Activated naive CD4-positive, alpha-beta T cell treated with anti-CD3 and anti-CD28 coated beads for 36 hours (primary cell): ENCODE measurements around the gene ZNF143. TPM values are rescaled to one million over a fixed set of nuclear protein-coding genes. Genes with fewer than 3 reads are reported as not detected.

Experiments used
- CTCF ChIA-PET: fragments of 350-600 bp; sonication (Branson Sonifier 250); formaldehyde crosslinking; loops from one replicate; lab custom pipeline; 2021; ENCODE audit warnings: antibody characterized with exemption; lab: Charles Lee
- DNase-seq: peaks from one replicate; pipeline ENCODE4 v3.0.0-alpha.2; 2020
- H3K27ac Mint-ChIP-seq: one replicate; pipeline ENCODE4 v1.8.0; 2021; ENCODE audit warnings: mild to moderate bottlenecking, mixed read lengths
- H3K27me3 Mint-ChIP-seq: one replicate; pipeline ENCODE4 v1.8.0; 2021; ENCODE audit warnings: low read depth, mixed read lengths
- H3K36me3 Mint-ChIP-seq: one replicate; pipeline ENCODE4 v1.8.0; 2021; ENCODE audit warnings: low read depth, mixed read lengths
- H3K4me1 Mint-ChIP-seq: one replicate; pipeline ENCODE4 v1.8.0; 2021; ENCODE audit warnings: low read depth, mixed read lengths
- H3K4me3 Mint-ChIP-seq: one replicate; pipeline ENCODE4 v1.8.0; 2021; ENCODE audit warnings: mild to moderate bottlenecking, moderate library complexity, mixed read lengths
- H3K9me3 Mint-ChIP-seq: one replicate; pipeline ENCODE4 v1.8.0; 2021; ENCODE audit warnings: mixed read lengths
- intact Hi-C: fragments of 100-400 bp; cut with micrococcal nuclease; formaldehyde crosslinking; loops from one replicate; pipeline ENCODE4 v1.15.1; 2023
- total RNA-seq, 2 experiments: library from RNA; stranded (reverse); gene quantifications; one replicate each; pipeline ENCODE4 v1.2.3, GENCODE V29; 2021

ZNF143 gene
- total RNA-seq, 2 experiments from 2014 or later = 39.1 to 42.5 TPM

GRCh38 chr11:9462172-9462799 lies 1.5 kb downstream of the ZNF143 start:
- peaks cover 27% of the 10 kb centered on the region for H3K4me1 Mint-ChIP-seq
- no peak for DNase-seq
- CTCF ChIA-PET = interaction anchor here (0.6 kb wide), 2 partner anchors 135 to 402 kb away, joined by 4 to 5 read pairs; no protein-coding TSS in a partner anchor
- H3K36me3 Mint-ChIP-seq = peaks cover 9% of the 10 kb centered on the region
- peak overlapping the region; percentile 96 for H3K4me3 Mint-ChIP-seq
- H3K27ac Mint-ChIP-seq = peak overlapping the region; percentile 99
- no peaks in the 10 kb centered on the region for H3K27me3 Mint-ChIP-seq
- intact Hi-C loops = loop anchor here (5.0 kb wide), 3 partner anchors 460 to 1075 kb away; partner anchors contain the start of genes ADM and NRIP3
- no peaks in the 10 kb centered on the region for H3K9me3 Mint-ChIP-seq

- Mint-ChIP-seq H3K27me3 (no peaks in the 10 kb centered on the region), H3K4me3 (peak overlapping the region; percentile 61)
- CTCF ChIA-PET = no interaction called here
Measured at GRCh38 chr11:9462806-9463537, 2.2 kb downstream of the ZNF143 start.

GRCh38 chr11:9470765-9471164 lies 10.0 kb downstream of the ZNF143 start:
- CTCF ChIA-PET = no interaction called here
- H3K36me3 Mint-ChIP-seq = peaks cover 23% of the 10 kb centered on the region

More at GRCh38 chr11:9462806-9463537, 2.2 kb downstream of the ZNF143 start:
- peaks cover 12% of the 10 kb centered on the region for H3K36me3 Mint-ChIP-seq
- intact Hi-C loops = loop anchor here (5.0 kb wide), 3 partner anchors 461 to 1074 kb away; partner anchors contain the start of genes ADM and NRIP3
- peaks cover 29% of the 10 kb centered on the region for H3K4me1 Mint-ChIP-seq
- peak overlapping the region; percentile 83 for H3K27ac Mint-ChIP-seq
- DNase-seq = no peak
- no peaks in the 10 kb centered on the region for H3K9me3 Mint-ChIP-seq

GRCh38 chr11:9473408-9473807 lies 12.6 kb downstream of the ZNF143 start:
- intact Hi-C loops = no loop called here
- no peaks in the 10 kb centered on the region for H3K4me1 Mint-ChIP-seq
- CTCF ChIA-PET = no interaction called here
- H3K9me3 Mint-ChIP-seq = no peaks in the 10 kb centered on the region
- no peak overlapping the region for H3K27ac Mint-ChIP-seq
- no peak overlapping the region for H3K4me3 Mint-ChIP-seq
- no peak for DNase-seq
- H3K27me3 Mint-ChIP-seq = no peaks in the 10 kb centered on the region
- H3K36me3 Mint-ChIP-seq = peaks cover 26% of the 10 kb centered on the region

More at GRCh38 chr11:9470765-9471164, 10.0 kb downstream of the ZNF143 start:
- H3K4me3 Mint-ChIP-seq = no peak overlapping the region
- H3K27me3 Mint-ChIP-seq = no peaks in the 10 kb centered on the region
- DNase-seq = no peak
- H3K4me1 Mint-ChIP-seq = peaks cover 5% of the 10 kb centered on the region
- H3K9me3 Mint-ChIP-seq = no peaks in the 10 kb centered on the region
- intact Hi-C loops = no loop called here
- H3K27ac Mint-ChIP-seq = no peak overlapping the region

- intact Hi-C loops = no loop called here
- no peak overlapping the region for H3K4me3 Mint-ChIP-seq
- DNase-seq = no peak
- peaks cover 15% of the 10 kb centered on the region for H3K36me3 Mint-ChIP-seq
- H3K4me1 Mint-ChIP-seq = no peaks in the 10 kb centered on the region
- no peaks in the 10 kb centered on the region for H3K27me3 Mint-ChIP-seq
- H3K27ac Mint-ChIP-seq = no peak overlapping the region
- no peaks in the 10 kb centered on the region for H3K9me3 Mint-ChIP-seq
- CTCF ChIA-PET = interaction anchor here (1.0 to 1.6 kb wide), 2 partner anchors 24 to 55 kb away, joined by 4 to 5 read pairs; no protein-coding TSS in a partner anchor
Measured at GRCh38 chr11:9479899-9480298, 19.1 kb downstream of the ZNF143 start.

- no peak overlapping the region for H3K4me3 Mint-ChIP-seq
- H3K9me3 Mint-ChIP-seq = no peaks in the 10 kb centered on the region
- intact Hi-C loops = no loop called here
- no peak overlapping the region for H3K27ac Mint-ChIP-seq
- no peak for DNase-seq
- CTCF ChIA-PET = interaction anchor here (0.9 to 1.5 kb wide), 4 partner anchors 18 to 137 kb away, joined by 3 to 6 read pairs (median 3); no protein-coding TSS in a partner anchor
- H3K27me3 Mint-ChIP-seq = no peaks in the 10 kb centered on the region
- H3K36me3 Mint-ChIP-seq = peaks cover 11% of the 10 kb centered on the region
- no peaks in the 10 kb centered on the region for H3K4me1 Mint-ChIP-seq
Measured at GRCh38 chr11:9489080-9489765, 28.4 kb downstream of the ZNF143 start.

- CTCF ChIA-PET = interaction anchor here (0.9 to 1.5 kb wide), 2 partner anchors 17 to 32 kb away, joined by 3 to 6 read pairs; no protein-coding TSS in a partner anchor
- Mint-ChIP-seq H3K36me3 (peaks cover 11% of the 10 kb centered on the region), H3K9me3 (no peaks in the 10 kb centered on the region), H3K4me1 (no peaks in the 10 kb centered on the region), H3K27me3 (no peaks in the 10 kb centered on the region), H3K4me3 (no peak overlapping the region), H3K27ac (no peak overlapping the region)
- DNase-seq = no peak
- intact Hi-C loops = no loop called here
Measured at GRCh38 chr11:9490376-9490775, 29.6 kb downstream of the ZNF143 start.

GRCh38 chr11:9493492-9493891 lies 32.7 kb downstream of the ZNF143 start:
- no peak overlapping the region for H3K4me3 Mint-ChIP-seq
- DNase-seq = no peak
- intact Hi-C loops = no loop called here
- CTCF ChIA-PET = interaction anchor here (0.9 kb wide), 1 partner anchor 13 kb away, joined by 3 read pairs; no protein-coding TSS in a partner anchor
- H3K9me3 Mint-ChIP-seq = no peaks in the 10 kb centered on the region
- peaks cover 18% of the 10 kb centered on the region for H3K36me3 Mint-ChIP-seq
- no peaks in the 10 kb centered on the region for H3K27me3 Mint-ChIP-seq
- no peak overlapping the region for H3K27ac Mint-ChIP-seq
- no peaks in the 10 kb centered on the region for H3K4me1 Mint-ChIP-seq

GRCh38 chr11:9494316-9494715 lies 33.5 kb downstream of the ZNF143 start:
- no peaks in the 10 kb centered on the region for H3K27me3 Mint-ChIP-seq
- no peak overlapping the region for H3K27ac Mint-ChIP-seq
- peaks cover 18% of the 10 kb centered on the region for H3K36me3 Mint-ChIP-seq
- CTCF ChIA-PET = no interaction called here
- H3K9me3 Mint-ChIP-seq = no peaks in the 10 kb centered on the region
- DNase-seq = no peak
- intact Hi-C loops = no loop called here
- H3K4me1 Mint-ChIP-seq = no peaks in the 10 kb centered on the region
- H3K4me3 Mint-ChIP-seq = no peak overlapping the region

GRCh38 chr11:9495803-9496514 lies 35.1 kb downstream of the ZNF143 start:
- intact Hi-C loops = no loop called here
- no peak for DNase-seq
- H3K27ac Mint-ChIP-seq = no peak overlapping the region
- CTCF ChIA-PET = no interaction called here
- peaks cover 18% of the 10 kb centered on the region for H3K36me3 Mint-ChIP-seq
- no peak overlapping the region for H3K4me3 Mint-ChIP-seq
- no peaks in the 10 kb centered on the region for H3K27me3 Mint-ChIP-seq
- H3K4me1 Mint-ChIP-seq = no peaks in the 10 kb centered on the region
- H3K9me3 Mint-ChIP-seq = no peaks in the 10 kb centered on the region

- CTCF ChIA-PET = interaction anchor here (0.5 to 2.8 kb wide), 5 partner anchors 8 to 425 kb away, joined by 3 to 18 read pairs (median 3); no protein-coding TSS in a partner anchor
- no peaks in the 10 kb centered on the region for H3K9me3 Mint-ChIP-seq
- DNase-seq = no peak
- no peak overlapping the region for H3K27ac Mint-ChIP-seq
- peaks cover 20% of the 10 kb centered on the region for H3K36me3 Mint-ChIP-seq
- no peaks in the 10 kb centered on the region for H3K4me1 Mint-ChIP-seq
- no peaks in the 10 kb centered on the region for H3K27me3 Mint-ChIP-seq
- no peak overlapping the region for H3K4me3 Mint-ChIP-seq
- intact Hi-C loops = no loop called here
Measured at GRCh38 chr11:9498457-9499078, 37.8 kb downstream of the ZNF143 start.
